T-helper 9 cell (primary cell): ENCODE measurements around the gene WDR62.

Experiments used
- DNase-seq: peaks from one replicate; pipeline ENCODE4 v3.0.0-alpha.2; 2020
- total RNA-seq, 2 donors: gene quantifications; one replicate each; lab custom pipeline; 2026; lab: John Stamatoyannopoulos, UW

WDR62 gene
- 3.9 to 4.4 reads per million in 2 donors for total RNA-seq

GRCh38 chr19:36054733-36055686, at the start of gene WDR62:
WDR62 (plus strand) TSS chr19:36054897; CDS start chr19:36054972, 75 bp downstream.
- DNase-seq, result peak; percentile 88

- no peak for DNase-seq
Measured at GRCh38 chr19:36006955-36007354, 47.7 kb upstream of the WDR62 start.

GRCh38 chr19:36008336-36008978, 46.2 kb upstream of the WDR62 start, which contains the start of gene SYNE4:
SYNE4 (minus strand) TSS chr19:36008813; CDS start chr19:36008681, 132 bp downstream.
- DNase-seq, result no peak

DNA sequence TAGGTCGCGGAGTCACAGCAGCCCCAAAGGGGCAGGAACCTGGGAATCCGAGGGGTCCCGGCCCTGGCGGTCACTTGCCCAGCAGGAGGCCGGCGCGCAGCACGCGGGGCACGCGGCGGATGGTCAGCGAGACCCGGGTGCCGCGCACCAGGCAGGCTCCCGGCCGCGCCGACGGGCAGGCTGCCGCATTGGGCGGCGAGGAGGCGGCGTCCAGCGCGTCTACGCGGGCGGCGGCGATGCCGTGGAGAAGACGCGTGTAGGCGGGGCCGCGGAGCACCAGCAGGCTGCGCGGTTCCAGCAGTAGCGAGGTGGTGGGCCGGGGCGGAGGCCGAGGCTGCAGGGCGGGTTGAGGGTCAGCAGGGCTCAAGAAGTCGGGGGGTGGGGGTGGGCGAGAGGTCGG, 45.5 kb upstream of the WDR62 start:
- DNase-seq, result peak; percentile 23

DNA sequence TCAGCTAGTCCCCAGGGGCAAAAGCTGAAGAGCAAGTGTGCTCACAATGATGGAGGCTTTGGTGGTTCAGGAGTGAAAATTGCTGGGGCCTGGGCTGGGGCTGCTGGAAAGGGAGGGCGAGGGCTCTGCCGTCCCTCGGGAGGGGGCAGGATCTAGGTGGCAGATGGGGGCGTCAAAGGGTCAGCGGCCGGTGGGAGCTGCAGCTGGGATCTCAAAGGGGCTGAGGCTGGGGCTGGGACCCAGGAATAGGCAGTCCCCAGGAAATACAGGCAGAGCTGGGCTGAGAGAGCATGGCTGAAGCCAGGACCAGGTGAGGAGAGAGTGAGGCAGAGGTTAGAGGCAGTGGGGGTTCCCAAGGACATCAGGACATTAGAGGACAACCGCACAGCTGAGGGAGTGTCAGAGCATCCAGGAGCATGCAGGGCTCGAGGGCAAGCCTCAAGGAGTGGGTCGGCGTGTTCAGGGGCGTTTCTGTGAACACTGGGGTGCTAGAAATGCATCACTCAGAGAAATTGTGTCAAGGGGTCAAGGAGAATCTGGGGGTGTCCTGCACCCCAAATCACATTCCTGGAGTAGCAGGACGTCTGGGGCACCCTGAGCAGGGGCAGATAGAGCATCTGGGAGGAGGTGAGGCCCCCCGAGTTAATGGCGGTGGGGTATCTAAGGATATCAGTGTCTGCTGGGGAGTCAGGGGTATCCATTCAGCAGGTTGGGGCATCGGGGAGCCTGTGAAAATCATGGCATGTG, 44.9 kb upstream of the WDR62 start:
- no peak for DNase-seq

GRCh38 chr19:36010402-36010801, 44.3 kb upstream of the WDR62 start:
- DNase-seq, result no peak

- no peak for DNase-seq
Measured at GRCh38 chr19:36013280-36014011, 41.3 kb upstream of the WDR62 start.

DNA sequence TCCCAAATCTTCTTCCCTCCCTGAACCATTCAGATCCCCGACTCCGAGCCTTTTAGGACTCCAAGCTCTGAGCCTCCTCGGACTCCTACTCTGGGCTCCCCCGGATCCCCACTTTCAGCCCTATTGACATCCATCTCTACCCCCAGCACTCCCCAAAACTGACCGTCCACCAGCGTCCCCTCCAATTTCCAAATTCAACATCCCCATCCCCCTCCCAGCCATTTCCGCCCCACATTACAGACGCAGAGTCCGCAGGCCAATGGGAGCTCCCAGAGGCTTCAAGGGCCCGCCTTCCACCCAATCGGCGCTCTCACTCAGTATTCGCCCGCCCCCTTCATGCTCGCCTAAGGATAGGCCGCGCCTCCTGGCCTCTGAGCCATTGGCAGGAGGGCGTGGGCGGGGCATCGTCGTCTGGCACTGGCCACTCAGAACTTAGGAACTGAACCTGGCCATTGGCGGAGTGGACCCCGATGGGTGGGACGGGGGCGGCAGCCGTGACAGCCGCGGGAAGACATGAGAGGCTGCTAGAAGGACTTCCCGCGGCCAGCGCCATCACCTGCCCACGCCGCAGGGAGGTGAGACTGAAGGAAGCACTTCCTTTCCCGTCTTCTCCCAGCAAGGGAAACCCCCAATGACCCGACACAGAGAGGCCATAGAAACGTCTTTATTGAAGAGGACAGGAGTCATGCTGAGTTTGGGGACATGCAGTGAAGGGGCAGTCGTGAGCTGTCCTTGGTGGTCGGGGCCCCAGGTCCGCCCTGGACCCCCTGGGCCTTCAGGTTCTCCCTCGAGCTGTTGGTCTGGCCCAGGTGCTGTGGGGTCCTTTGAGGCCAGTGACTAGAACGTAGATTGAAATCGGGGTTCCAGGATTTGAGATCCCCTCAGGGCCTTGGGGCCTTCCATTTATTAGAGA, 40.4 kb upstream of the WDR62 start, which contains the start of gene ALKBH6:
Gene ALKBH6 (minus strand): TSS at position 202 of the 913 bp plus-strand sequence. CDS start 816 bp downstream, outside the sequence.
- peak; percentile 97 for DNase-seq

DNA sequence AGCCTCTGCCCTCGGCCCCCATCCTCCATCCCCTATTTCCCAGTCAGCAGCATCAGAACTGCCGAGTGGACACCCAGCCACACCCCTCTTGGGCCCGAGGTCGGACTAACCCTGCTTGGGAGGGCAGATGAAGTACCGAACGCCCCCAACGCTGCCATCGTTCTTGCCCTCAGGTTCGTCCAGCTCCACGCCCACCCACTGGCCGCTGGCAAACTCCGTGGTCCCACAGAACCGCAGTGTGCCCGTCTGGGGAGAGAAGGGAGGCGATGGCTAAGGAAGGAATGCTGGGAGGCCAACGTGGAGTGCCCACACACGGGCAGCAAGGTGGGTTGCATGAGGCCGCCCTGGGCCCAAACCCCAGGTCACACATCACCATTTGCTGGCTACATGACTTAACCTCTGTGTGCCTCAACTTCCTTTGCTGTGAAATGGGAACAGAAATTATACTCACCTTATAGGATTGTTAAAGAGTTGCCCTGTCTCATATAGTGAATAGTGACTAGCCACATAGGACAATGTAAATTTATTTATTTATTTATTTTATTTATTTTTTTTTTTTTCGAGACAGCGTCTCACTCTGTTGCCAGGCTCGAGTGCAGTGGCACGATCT, 35.5 kb upstream of the WDR62 start:
- no peak for DNase-seq

- DNase-seq, result no peak
Measured at GRCh38 chr19:36023432-36023831, 31.3 kb upstream of the WDR62 start.

GRCh38 chr19:36025541-36025940, 29.2 kb upstream of the WDR62 start:
- DNase-seq, result no peak

DNA sequence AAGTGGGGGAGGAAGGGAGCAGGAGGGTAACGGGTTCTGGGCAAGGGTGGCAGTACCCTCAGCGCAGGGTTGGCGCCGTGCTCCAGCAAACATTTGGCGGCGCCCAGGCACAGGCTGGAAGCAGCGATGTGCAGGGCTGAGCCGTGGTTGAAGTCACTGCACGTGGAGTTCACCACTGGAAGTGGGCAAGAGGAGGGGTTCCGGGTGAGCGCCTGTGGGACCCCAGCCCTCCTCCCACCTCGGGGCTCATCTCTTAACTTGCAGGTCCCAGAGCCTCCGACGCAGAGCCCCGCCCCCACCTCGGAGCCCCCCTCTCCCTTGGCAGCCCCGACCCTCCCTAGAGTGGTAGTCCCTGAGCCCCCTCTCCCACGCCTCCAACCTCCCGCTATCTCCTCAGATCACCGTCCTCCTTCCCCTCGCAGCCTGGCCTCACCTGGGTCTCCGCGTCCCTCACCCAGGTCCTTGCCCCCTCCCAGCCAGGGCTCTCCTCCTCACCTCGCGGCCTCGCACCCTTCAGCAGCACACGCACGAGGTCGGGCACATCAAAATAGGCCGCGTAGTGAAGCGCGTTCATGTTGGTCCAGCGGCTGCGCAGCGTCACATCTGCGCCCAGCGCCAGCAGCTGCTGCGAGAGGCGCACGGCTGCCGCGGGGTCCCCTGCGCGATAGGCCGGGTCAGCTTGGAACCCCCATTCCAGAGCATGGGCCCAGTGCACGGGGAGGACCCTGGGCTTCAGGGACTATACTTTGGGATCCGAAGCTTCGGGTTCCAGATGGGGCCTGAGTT, 28.4 kb upstream of the WDR62 start:
- DNase-seq, result no peak

DNA sequence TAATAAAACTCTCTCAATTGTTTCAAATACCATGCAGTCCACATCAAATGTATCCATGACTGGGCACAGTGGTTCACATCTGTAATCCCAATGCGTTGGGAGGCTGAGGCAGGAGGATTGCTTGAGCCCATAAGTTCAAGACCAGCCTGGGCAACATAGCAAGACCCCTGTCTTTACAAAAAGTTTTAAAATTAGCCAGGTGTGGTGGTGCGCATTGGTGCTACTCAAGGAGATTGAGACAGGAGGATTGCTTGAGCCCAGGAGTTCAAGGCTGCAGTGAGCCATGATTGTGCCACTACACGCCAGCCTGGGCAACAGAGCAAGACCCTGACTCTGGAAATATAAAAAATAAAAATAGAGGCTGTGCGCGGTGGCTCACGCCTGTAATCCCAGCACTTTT, 27.0 kb upstream of the WDR62 start:
- no peak for DNase-seq

- no peak for DNase-seq
Measured at GRCh38 chr19:36028313-36029041, 26.2 kb upstream of the WDR62 start.

DNA sequence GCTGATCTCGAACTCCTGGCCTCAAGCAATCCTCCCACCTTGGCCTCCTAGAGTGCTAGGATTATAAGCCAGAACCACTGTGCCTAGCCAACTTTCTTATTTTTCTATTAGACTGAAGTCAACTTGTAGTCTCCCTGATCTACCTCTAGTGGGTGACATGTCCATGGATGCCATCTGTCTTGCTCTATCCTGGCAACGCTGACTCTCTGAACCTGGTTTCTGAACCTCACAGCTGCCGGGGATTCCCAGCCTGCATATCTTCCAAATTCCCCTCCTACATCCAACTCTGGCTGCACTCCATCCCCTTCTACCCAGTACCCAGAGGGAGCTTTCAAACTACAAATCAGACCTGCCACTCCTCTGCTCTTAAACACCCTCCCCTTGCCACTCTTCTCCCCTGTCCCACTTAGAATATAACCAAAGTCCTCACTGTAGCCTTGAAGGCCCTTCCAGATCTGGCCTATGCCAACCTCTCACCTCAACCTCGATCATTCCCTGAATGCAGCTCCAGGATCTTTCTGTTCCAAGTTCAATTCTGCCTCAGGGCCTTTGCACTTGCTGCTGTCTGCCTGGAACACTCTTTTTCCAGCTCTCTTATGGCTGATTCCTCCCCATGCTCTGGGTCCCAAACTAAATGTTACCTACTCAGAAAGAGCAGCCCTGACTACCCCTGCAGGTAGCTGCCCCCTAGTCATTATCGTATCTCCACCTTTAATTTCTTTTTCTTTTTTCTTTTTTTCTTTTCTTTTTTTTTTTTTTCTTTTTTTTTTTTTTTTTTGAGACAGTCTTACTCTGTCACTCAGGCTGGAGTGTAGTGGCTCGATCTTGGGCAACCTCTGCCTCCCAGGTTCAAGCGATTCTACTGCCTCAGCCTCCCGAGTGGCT, 24.2 kb upstream of the WDR62 start:
- DNase-seq, result no peak

GRCh38 chr19:36031308-36031707, 23.4 kb upstream of the WDR62 start:
- DNase-seq, result no peak

DNA sequence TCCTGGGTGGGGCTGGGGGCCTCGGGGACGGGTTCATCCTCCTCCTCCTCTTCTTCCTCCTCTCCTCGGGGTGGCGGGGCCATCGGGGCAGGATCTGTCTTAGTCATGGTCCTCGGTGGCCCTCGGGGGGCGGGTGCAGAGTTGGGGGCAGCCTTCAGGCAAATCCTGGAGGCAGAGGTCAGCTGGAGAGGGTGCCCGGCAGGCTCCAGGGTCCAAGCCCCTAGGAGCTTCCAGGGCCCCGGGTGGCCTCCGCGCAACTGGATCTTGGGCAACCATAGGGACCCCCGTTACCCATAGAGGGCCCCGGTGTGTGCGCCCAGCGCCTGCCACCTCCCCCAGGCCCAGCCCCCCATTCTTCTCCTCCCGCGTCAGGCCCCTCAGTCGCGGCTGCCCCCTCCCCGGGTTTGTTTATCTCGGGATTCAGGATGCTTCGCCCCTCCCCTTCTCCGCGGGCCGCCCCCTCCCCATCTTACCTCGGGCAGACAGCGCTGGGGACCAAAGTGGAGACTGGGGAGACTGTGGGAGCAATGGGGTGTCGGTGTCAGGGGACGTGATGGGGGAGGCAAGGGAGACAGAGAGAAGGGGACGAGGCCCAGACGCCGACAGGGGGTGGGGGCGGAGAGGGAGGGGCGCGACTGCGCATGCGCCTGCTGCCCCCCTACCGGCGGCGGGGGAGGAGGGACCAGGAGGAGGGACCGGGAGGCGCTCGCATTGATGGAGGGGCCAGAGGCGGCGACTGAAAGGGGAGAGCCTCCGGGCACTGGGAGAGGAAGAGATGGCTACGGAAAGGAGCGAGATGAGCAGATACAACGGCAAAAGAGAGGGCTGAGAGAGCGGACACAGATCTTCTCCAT, 22.2 kb upstream of the WDR62 start, which contains the start of gene CLIP3:
Gene CLIP3 (minus strand): TSS at position 623 of the 854 bp plus-strand sequence. CDS start 516 bp downstream, at position 107.
- no peak for DNase-seq
